Activated naive CD4-positive, alpha-beta T cell treated with anti-CD3 and anti-CD28 coated beads, Interleukin-2, amount 50 U/mL, for 16 hours (primary cell): ENCODE data around the gene SPTLC1.
"Not testable (repeated sequence)": the region's sequence is repeated elsewhere in the genome, so short reads cannot be mapped to it uniquely, and the experiment has no call there.

Source experiments
- DNase-seq: peaks from one replicate; pipeline ENCODE4 v3.0.0-alpha.2; 2020

Gene SPTLC1, protein sequence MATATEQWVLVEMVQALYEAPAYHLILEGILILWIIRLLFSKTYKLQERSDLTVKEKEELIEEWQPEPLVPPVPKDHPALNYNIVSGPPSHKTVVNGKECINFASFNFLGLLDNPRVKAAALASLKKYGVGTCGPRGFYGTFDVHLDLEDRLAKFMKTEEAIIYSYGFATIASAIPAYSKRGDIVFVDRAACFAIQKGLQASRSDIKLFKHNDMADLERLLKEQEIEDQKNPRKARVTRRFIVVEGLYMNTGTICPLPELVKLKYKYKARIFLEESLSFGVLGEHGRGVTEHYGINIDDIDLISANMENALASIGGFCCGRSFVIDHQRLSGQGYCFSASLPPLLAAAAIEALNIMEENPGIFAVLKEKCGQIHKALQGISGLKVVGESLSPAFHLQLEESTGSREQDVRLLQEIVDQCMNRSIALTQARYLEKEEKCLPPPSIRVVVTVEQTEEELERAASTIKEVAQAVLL

GRCh38 chr9:92115071-92115858, at the start of gene SPTLC1:
SPTLC1 (minus strand) TSS chr9:92115413; CDS start chr9:92115370, 43 bp downstream.
- peak; percentile 94 for DNase-seq

DNA sequence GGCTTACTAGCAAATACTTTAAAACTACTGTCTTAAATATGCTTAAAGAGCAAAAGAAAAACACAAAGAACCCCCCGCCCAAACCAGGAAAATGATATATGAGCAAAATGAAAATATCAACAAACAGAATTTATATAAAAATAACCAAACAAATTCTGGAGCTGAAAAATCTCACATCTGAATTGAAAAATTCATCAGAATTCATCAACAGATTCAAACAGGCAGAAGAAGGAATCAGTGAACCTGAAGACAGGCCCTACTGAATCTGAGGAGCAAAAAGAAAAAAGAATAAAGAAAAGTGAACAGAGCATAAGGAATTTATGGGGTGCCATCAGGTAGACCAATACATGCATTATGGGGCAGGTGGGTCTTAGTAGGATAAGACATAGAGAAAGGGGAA, 49.8 kb upstream of the SPTLC1 start:
- DNase-seq, result no peak

GRCh38 chr9:92164490-92164889, 49.3 kb upstream of the SPTLC1 start:
- DNase-seq, result no peak

DNA sequence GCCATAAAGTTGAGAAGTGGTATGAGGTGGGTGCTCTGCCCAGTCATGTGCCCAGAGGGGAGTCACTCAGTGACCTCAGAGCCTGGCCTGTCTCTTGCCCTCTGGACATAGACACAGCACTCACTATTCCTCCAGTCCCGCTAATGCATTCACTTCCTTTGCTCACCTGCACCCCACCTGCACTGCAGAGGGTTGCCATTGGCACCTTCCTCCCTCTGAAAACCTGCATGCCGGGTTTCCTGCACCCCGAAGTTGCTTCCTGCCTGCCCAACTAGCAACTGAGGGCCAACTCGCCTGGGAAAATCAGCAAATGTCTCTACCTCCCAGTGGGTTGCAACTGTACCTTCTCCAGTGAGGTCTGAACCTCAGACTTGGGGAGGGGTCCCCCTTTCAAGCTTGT, 48.1 kb upstream of the SPTLC1 start:
- no peak for DNase-seq

DNA sequence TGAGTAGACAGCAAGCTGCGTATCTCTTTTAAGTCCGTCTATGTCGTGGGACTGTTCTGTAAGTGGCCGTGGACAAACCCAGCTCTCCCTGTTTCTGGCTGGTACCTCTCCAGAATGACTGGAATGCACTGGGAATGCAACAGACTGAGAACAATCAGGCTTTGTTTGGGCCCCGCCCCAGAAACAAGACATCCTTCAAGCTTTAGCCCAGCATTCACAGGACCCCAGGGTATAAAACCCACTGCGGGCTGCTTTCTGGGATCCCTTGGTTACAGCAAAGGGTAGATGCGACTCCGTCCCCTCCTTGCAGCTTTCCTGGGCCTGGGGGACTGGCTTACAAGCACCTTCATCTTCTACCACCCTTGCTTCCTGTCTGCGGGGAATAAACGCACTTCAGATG, 45.6 kb upstream of the SPTLC1 start:
- DNase-seq, result no peak

GRCh38 chr9:92159058-92159457, 43.8 kb upstream of the SPTLC1 start:
- no peak for DNase-seq

- no peak for DNase-seq
Observed at GRCh38 chr9:92158097-92158601, 42.9 kb upstream of the SPTLC1 start.

DNA sequence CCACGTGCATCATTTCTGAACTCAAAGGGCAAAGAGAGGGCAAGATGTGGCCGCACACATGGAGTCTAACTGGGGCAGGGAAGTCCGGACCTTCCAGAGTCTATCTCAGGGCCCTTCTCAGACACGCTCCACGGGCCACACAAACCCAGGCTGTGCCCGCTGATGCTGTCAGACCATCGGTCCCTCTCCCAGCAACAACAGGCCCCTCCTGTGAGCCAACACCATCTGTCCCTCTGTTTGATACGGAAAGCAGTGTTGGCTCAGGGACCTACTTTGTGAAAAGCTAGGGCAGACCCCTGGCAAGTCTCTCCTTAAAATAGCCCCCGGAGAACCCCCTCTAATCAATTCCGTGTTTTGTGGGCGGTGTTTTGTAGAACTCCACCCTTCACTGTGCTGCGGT, 40.5 kb upstream of the SPTLC1 start:
- DNase-seq, result not testable (repeated sequence)

- DNase-seq, result no peak
Observed at GRCh38 chr9:92155221-92155620, 40.0 kb upstream of the SPTLC1 start.

DNA sequence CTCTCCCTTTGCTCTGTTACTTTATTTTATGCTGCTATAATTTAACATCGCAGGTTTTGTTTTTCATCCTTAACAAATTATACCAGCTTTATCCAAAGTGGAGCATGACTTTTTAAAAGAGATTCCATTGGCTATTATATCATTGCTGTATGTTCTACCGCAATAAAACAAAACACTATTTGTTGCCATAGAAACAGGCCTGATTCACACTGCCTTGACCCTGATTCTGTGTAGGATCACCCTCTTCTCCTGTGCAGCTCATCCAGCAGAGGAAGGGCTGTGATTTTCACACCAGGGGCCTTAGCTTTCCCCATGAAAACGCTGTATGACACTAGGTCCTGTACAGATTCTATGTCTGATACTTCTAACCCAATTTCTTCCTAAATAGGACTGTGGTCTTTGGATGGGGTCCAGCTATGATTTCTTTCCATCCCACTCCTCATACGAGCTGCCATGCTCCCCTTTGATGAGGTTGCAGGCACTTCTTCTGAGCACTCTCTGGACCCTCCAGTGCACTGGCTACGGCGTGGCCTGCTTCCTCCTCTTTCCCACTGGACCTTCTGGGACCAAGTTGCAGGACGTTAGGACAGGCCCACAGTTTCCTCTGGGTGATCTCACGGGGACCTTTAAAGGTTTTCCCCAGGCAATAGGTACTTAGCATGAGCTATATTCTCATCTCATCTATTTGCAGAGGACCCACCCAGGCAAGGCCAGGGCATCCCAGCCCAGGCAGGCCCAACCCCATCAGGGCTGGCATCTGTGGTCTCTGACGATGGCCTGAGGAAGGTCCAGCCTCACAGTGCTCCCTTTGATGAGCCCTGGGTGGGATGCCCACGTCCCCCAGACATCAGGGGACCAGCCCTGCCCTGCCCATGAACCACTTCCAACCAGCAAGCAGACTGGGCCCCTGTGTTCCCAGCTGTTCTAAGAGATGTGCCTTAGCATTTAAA, 38.5 kb upstream of the SPTLC1 start:
- DNase-seq, result not testable (repeated sequence)

GRCh38 chr9:92151691-92152393, 36.6 kb upstream of the SPTLC1 start:
- no peak for DNase-seq

DNA sequence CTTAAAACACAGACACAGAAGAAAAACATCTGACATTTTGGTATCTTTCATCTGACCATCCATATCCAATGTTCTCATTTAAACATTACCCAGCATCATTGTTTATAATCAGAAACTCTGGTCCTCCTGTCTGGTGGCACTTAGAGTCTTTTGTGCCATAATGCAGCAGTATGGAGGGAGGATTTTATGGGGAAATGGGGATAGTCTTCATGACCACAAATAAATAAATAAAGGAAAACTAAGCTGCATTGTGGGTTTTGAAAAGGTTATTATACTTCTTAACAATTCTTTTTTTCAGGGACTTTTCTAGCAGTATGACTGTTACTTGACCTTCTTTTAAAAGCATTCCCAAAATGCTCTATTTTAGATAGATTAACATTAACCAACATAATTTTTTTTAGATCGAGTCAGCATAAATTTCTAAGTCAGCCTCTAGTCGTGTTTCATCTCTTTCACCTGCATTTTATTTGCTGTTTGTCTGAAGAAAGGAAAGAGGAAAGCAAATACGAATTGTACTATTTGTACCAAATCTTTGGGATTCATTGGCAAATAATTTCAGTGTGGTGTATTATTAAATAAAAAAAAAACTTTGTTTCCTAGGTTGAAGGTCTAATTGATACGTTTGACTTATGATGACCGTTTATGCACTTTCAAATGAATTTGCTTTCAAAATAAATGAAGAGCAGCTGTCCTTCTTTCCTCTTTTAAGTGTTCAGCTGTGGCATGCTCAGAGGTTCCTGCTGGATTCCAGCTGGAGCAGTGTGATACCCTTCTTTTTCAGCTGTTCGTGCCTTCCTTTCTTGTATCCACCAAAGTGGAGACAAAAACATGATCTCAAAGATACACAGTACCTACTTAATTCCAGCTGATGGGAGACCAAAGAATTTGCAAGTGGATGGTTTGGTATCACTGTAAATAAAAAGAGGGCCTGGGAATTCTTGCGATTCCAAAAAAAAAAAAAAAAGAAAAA, 35.6 kb upstream of the SPTLC1 start:
- DNase-seq, result not testable (repeated sequence)

- no peak for DNase-seq
Observed at GRCh38 chr9:92147852-92148180, 32.6 kb upstream of the SPTLC1 start.

GRCh38 chr9:92147030-92147851, 32.0 kb upstream of the SPTLC1 start:
- DNase-seq, result no peak

DNA sequence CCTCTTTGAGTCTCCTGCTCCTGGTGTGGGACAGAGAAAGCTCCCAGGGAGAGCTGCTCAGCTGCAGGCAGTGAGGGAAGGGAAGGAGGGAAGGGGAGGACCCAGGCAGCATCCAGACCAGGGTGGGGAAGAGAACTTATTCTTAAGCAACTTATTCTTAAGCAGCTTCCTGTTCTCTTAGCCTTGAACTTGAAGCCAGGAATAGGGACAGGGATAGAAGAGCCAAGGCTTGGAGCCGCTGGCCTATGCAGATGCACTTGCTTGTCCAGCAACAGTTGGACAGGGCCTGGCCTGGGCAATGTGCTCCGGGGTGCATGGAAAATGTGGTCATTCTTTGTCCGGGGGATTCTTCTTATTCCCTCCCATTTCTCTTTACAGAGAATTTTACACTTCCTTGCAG, 31.4 kb upstream of the SPTLC1 start:
- no peak for DNase-seq

DNA sequence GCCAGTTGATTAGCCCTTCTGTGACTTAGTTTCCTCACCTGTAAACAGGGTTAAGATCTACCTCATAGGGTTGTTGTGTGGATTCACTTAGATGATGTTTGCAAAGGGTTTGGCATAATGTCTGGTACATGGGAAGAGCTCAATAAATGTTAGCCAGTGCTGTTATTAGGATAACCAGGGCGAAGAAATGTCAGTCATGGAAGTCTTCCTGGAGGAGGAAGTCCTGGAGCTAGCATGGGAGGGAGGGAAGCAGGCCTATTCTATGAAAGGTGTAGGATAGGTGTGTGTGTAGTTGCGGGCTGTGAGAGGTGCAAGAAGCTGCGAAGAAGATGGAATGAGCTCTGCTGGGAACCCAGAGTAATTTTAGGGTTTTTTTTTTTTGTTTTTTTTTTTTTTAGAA, 30.6 kb upstream of the SPTLC1 start:
- not testable (repeated sequence) for DNase-seq

- no peak for DNase-seq
Observed at GRCh38 chr9:92142329-92142728, 27.1 kb upstream of the SPTLC1 start.

GRCh38 chr9:92141144-92142129, 26.2 kb upstream of the SPTLC1 start:
- no peak for DNase-seq

- DNase-seq, result no peak
Observed at GRCh38 chr9:92140754-92141143, 25.5 kb upstream of the SPTLC1 start.
